ENCODE data around the gene NEURL2.

NEURL2 gene

GRCh38 chr20:45924391-45925261 lies 33.6 kb upstream of the NEURL2 start:
- H3K36me3 ChIP-seq (replicated peaks in 1 of 2; ENCODE audit: control insufficient read depth in 2 of 2, insufficient read depth in 2 of 2, low read length in 2 of 2): no peaks in the 10 kb centered on the region
- H3K4me2 ChIP-seq (ENCODE audit: insufficient read depth, low read length, poor library complexity, severe bottlenecking): no peak overlapping the region
- peak overlapping the region; percentile 63 for H2AFZ ChIP-seq (ENCODE audit: low read length)
- no peak overlapping the region for H3K4me3 ChIP-seq (ENCODE audit: low read length in 2 of 2)
- no peak overlapping the region for H2AK5ac ChIP-seq (ENCODE audit: low read depth, low read length)
- H3K79me1 ChIP-seq (ENCODE audit: low read depth, low read length): no peaks in the 10 kb centered on the region
- peak overlapping the region; percentile 44 for H3K18ac ChIP-seq (ENCODE audit: low read length)
- no peak overlapping the region for H4K8ac ChIP-seq (ENCODE audit: low read depth, low read length)
- H3K4ac ChIP-seq (ENCODE audit: low read length): no peak overlapping the region
- H2BK5ac ChIP-seq (ENCODE audit: low read length): no peak overlapping the region
- no peaks in the 10 kb centered on the region for H3K9me3 ChIP-seq (replicated peaks in 1 of 2; ENCODE audit: control insufficient read depth in 2 of 2, insufficient read depth in 1 of 2, low read depth in 1 of 2, low read length in 2 of 2)
- no peak overlapping the region for H3K9ac ChIP-seq (ENCODE audit: low read depth, low read length, poor library complexity)
- no peak overlapping the region for H2BK15ac ChIP-seq (ENCODE audit: low read length)
- H3K4me1 ChIP-seq (ENCODE audit: control insufficient read depth in 2 of 2, insufficient read depth in 1 of 2, low read depth in 1 of 2, low read length in 2 of 2): peaks cover 5 to 9% of the 10 kb centered on the region in 2 donors
- WGBS, 2 donors (ENCODE audit: extremely low coverage in 2 of 2, insufficient read length in 2 of 2, insufficient replicate concordance in 1 of 2): no CpG with 5 or more reads among the region's 21 CpGs
- H2BK12ac ChIP-seq (ENCODE audit: low read length): no peak overlapping the region
- H4K91ac ChIP-seq (ENCODE audit: low read depth, low read length, poor library complexity): no peak overlapping the region
- no peak overlapping the region for H2BK120ac ChIP-seq (ENCODE audit: low read depth, low read length)
- H3K27ac ChIP-seq (replicated peaks; ENCODE audit: low read length): no peak overlapping the region
- DNase-seq (ENCODE audit: low spot score): no peak
- no peak overlapping the region for H3K14ac ChIP-seq (ENCODE audit: low read length)
- no peak overlapping the region for H3K23ac ChIP-seq (ENCODE audit: low read depth, low read length, poor library complexity)
- H3K27me3 ChIP-seq (ENCODE audit: control insufficient read depth in 3 of 3, insufficient read depth in 3 of 3, low read depth in 1 of 3, low read length in 3 of 3): peaks cover 0 to 3% (median 0%) of the 10 kb centered on the region in 3 experiments

- Histone ChIP-seq H3K36me3 (replicated peaks in 1 of 2; ENCODE audit: control insufficient read depth in 2 of 2, insufficient read depth in 2 of 2, low read length in 2 of 2) (no peaks in the 10 kb centered on the region), H3K14ac (ENCODE audit: low read length) (no peak overlapping the region), H3K79me1 (ENCODE audit: low read depth, low read length) (no peaks in the 10 kb centered on the region), H3K27me3 (ENCODE audit: control insufficient read depth in 3 of 3, insufficient read depth in 3 of 3, low read depth in 1 of 3, low read length in 3 of 3) (peaks cover 0 to 3% (median 0%) of the 10 kb centered on the region in 3 experiments), H2BK5ac (ENCODE audit: low read length) (no peak overlapping the region), H3K4ac (ENCODE audit: low read length) (no peak overlapping the region), H3K9ac (ENCODE audit: low read depth, low read length, poor library complexity) (no peak overlapping the region), H2AK5ac (ENCODE audit: low read depth, low read length) (no peak overlapping the region), H2BK15ac (ENCODE audit: low read length) (no peak overlapping the region), H3K4me2 (ENCODE audit: insufficient read depth, low read length, poor library complexity, severe bottlenecking) (no peak overlapping the region), H3K27ac (replicated peaks; ENCODE audit: low read length) (no peak overlapping the region), H3K4me1 (ENCODE audit: control insufficient read depth in 2 of 2, insufficient read depth in 1 of 2, low read depth in 1 of 2, low read length in 2 of 2) (peaks cover 9 to 10% of the 10 kb centered on the region in 2 donors), H3K18ac (ENCODE audit: low read length) (no peak overlapping the region), H3K23ac (ENCODE audit: low read depth, low read length, poor library complexity) (no peak overlapping the region), H2AFZ (ENCODE audit: low read length) (no peak overlapping the region), H3K9me3 (replicated peaks in 1 of 2; ENCODE audit: control insufficient read depth in 2 of 2, insufficient read depth in 1 of 2, low read depth in 1 of 2, low read length in 2 of 2) (no peaks in the 10 kb centered on the region), H2BK12ac (ENCODE audit: low read length) (no peak overlapping the region), H4K91ac (ENCODE audit: low read depth, low read length, poor library complexity) (no peak overlapping the region), H4K8ac (ENCODE audit: low read depth, low read length) (no peak overlapping the region), H3K4me3 (ENCODE audit: low read length in 2 of 2) (no peak overlapping the region), H2BK120ac (ENCODE audit: low read depth, low read length) (no peak overlapping the region)
- no CpG with 5 or more reads among the region's 11 CpGs for WGBS, 2 donors (ENCODE audit: extremely low coverage in 2 of 2, insufficient read length in 2 of 2, insufficient replicate concordance in 1 of 2)
- DNase-seq (ENCODE audit: low spot score): no peak
These were observed 30.6 kb upstream of the NEURL2 start for GRCh38 chr20:45921337-45922189.

- Histone ChIP-seq H4K8ac (ENCODE audit: low read depth, low read length) (no peak overlapping the region), H2BK12ac (ENCODE audit: low read length) (no peak overlapping the region), H3K79me1 (ENCODE audit: low read depth, low read length) (no peaks in the 10 kb centered on the region), H3K27ac (replicated peaks; ENCODE audit: low read length) (no peak overlapping the region), H3K14ac (ENCODE audit: low read length) (no peak overlapping the region), H3K9ac (ENCODE audit: low read depth, low read length, poor library complexity) (no peak overlapping the region), H3K36me3 (replicated peaks in 1 of 2; ENCODE audit: control insufficient read depth in 2 of 2, insufficient read depth in 2 of 2, low read length in 2 of 2) (no peaks in the 10 kb centered on the region), H3K23ac (ENCODE audit: low read depth, low read length, poor library complexity) (no peak overlapping the region), H4K91ac (ENCODE audit: low read depth, low read length, poor library complexity) (no peak overlapping the region), H3K4me3 (ENCODE audit: low read length in 2 of 2) (no peak overlapping the region), H2AK5ac (ENCODE audit: low read depth, low read length) (no peak overlapping the region), H2BK15ac (ENCODE audit: low read length) (no peak overlapping the region), H2BK5ac (ENCODE audit: low read length) (no peak overlapping the region), H3K4me2 (ENCODE audit: insufficient read depth, low read length, poor library complexity, severe bottlenecking) (no peak overlapping the region), H3K27me3 (ENCODE audit: control insufficient read depth in 3 of 3, insufficient read depth in 3 of 3, low read depth in 1 of 3, low read length in 3 of 3) (peaks cover 0 to 3% (median 0%) of the 10 kb centered on the region in 3 experiments), H3K4ac (ENCODE audit: low read length) (no peak overlapping the region), H2BK120ac (ENCODE audit: low read depth, low read length) (no peak overlapping the region), H3K9me3 (replicated peaks in 1 of 2; ENCODE audit: control insufficient read depth in 2 of 2, insufficient read depth in 1 of 2, low read depth in 1 of 2, low read length in 2 of 2) (no peaks in the 10 kb centered on the region), H3K4me1 (ENCODE audit: control insufficient read depth in 2 of 2, insufficient read depth in 1 of 2, low read depth in 1 of 2, low read length in 2 of 2) (peaks cover 4 to 8% of the 10 kb centered on the region in 2 donors), H3K18ac (ENCODE audit: low read length) (no peak overlapping the region), H2AFZ (ENCODE audit: low read length) (peak overlapping the region; percentile 36)
- DNase-seq (ENCODE audit: low spot score): no peak
- WGBS, 2 donors (ENCODE audit: extremely low coverage in 2 of 2, insufficient read length in 2 of 2, insufficient replicate concordance in 1 of 2): no CpG with 5 or more reads among the region's 9 CpGs
These were observed 29.7 kb upstream of the NEURL2 start for GRCh38 chr20:45920462-45921336.

Measured in neuronal stem cell (in vitro differentiated cells).